NCI-H187 treated with DMSO at 0.1 percent for 48 hours (cell line): ENCODE measurements around the gene ZFAND4.
"Not testable (repeated sequence)": the region's sequence is repeated elsewhere in the genome, so short reads cannot be mapped to it uniquely, and the experiment has no call there.

ENCODE experiments used
- DNase-seq: peaks from one replicate; lab custom pipeline; 2025; lab: John Stamatoyannopoulos, UW

ZFAND4 gene

DNA sequence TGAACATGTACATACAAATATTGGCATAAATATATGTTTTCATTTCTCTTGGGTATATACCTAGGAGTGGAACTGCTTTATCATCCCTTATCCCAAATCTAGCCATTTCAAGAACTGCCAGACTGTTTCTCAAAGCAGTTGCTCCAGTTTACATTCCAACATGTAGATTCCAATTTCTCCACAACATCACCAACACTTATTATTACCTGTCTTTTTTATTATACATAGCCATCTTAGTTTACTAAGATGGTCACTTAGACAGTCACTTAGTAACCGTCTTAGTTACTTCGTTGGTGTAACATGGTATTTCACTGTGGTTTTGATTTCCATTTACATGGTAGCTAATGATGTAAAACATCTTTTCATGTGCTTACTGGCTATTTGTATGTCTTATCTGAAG, 82.7 kb downstream of the ZFAND4 start:
- no peak for DNase-seq

- no peak for DNase-seq
These were observed 83.6 kb downstream of the ZFAND4 start for GRCh38 chr10:45589009-45589408.

DNA sequence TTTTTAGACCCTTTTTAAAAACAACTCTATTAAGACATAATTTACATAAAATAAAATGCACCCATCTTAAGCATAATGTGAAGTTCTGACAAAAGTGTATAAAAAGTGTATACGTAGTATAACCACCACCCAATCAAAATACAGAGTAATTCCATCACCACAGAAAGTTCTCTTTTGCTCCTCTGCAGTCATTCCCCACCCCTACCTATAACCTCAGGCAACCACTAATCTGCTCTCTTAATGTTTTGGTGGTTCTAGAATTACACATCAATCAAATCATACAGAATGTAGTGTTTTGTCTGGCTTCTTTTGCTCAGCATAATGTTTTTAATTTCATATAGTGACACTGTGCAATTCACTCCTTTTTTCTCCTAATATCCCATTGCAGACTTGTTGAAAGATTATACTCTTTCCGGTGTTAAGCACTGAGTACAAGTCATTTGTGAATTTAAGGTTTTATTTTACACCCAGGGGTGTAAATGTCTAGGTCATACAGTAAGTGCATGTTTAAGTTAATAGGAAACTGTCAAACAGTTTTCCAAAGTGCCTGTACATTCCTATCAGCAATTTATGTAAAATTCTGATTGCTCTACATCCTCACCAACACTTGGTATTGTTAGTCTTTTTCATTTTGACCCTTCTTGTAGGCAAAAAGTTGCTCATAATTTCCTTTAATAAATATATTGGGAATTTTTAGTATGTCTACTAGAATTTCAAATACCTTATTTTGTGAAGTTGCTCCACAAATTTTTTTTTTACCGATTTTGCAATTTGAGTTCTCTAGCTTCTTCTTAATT, 86.3 kb downstream of the ZFAND4 start:
- no peak for DNase-seq

DNA sequence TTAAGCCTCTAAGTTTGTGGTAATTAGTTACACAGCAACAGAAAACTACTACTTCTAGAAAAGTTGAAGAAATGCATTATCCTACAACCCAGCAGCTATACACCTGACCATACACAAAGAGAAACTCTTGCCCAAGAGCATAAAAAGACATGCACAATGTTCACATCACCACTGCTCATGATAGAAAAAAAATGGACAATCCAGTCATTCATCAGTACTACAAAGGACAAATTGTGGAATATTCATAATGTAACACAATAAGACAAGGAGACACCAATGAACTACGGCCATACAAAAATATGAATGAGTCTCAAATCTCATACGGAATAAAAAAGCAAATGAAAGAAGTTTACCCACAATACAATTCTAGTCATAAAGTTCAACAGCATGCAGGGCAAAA, 87.4 kb downstream of the ZFAND4 start:
- no peak for DNase-seq

DNA sequence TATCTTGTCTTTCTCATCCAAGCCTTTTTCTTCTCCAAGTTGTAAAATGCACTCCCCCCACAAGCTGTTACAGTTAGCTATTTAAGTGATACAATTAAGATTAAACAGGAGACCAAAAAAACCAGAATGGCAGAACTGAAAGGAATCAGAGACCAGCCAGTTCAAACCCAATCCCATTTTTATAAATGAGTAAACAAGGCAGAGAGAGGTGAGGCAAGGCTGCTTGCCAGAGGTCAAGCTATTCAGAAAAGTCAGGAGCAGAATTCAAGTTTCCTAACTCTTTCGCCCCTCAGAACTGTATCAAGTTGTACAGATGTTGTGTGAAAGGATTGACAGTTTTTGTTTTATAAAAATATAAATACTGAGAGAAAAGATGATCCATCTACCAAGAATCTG, 90.2 kb downstream of the ZFAND4 start:
- no peak for DNase-seq

GRCh38 chr10:45581582-45582385, 90.8 kb downstream of the ZFAND4 start:
- DNase-seq, result no peak

GRCh38 chr10:45581216-45581549, 91.4 kb downstream of the ZFAND4 start:
- no peak for DNase-seq

- DNase-seq, result no peak
These were observed 92.0 kb downstream of the ZFAND4 start for GRCh38 chr10:45580371-45581215.

DNA sequence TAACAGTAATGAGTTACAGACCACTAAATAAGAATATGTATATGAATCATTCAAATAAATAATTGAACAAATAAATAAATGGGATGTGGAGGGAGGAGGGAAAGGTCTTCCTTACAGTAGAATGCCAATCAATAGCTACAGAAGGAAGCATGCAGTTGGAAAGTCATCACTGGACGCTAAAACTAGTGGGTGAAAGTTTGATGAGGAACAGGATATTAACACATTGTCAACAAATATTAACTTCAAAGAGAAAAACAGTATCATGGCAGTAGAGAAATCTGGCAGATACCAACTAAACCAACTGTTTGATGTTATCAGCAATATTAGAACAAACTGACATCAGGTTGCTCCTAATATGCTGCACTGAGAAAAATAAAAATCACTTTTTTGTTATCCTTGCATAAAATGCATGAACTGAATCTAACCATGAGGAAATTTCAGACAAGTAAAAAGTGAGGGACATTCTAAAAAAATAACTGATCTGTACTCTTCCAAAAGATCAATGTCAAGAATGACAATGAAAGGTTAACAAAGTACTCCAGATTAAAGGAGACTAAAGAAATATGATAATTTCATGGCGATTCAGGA, 94.1 kb downstream of the ZFAND4 start:
- no peak for DNase-seq

- DNase-seq, result no peak
These were observed 96.5 kb downstream of the ZFAND4 start for GRCh38 chr10:45575966-45576597.

DNA sequence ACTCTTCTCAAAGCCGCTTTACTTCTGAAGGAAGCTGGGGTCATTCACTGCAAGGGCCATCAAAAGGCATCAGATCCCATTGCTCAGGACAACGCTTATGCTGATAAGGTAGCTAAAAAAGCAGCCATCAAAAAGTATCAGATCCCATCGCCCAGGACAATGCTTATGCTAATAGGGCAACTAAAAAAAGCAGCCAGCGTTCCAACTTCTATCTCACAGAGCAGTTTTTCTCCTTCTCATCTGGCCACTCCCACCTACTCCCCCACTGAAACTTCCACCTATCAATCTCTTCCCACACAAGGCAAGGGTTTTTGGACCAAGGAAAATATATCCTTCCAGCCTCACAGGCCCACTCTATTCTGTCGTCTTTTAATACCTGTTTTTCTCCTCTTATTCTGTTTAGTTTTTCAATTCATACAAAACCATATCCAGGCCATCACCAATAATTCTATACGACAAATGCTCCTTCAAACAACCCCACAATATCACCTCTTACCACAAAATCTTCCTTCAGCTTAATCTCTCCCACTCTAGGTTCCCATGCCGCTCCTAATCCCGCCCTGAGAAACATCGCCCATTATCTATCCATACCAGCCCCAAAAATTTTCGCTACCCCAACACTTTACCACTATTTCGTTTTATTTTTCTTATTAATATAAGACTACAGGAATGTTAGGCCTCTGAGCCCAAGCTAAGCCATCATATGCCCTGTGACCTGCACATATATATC, 97.4 kb downstream of the ZFAND4 start:
- DNase-seq, result not testable (repeated sequence)

GRCh38 chr10:45569471-45569870, 103.1 kb downstream of the ZFAND4 start:
- DNase-seq, result no peak

DNA sequence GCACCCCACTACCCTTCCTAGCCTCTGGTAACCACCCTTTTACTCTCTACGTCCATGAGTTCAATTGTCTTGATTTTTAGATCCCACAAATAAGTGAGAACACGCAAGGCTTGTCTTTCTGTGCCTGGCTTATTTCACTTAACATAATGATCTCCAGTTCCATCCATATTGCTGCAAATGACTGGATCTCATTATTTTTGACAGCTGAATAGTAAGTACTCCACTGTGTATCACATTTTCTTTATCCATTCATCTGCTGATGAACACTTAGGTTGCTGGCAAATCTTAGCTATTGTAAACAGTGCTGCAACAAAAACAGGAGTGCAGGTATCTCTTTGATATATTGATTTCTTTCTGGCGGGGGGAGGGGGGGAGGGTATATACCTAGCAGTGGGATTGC, 106.2 kb downstream of the ZFAND4 start:
- DNase-seq, result no peak
